Activated naive CD8-positive, alpha-beta T cell treated with anti-CD3 and anti-CD28 coated beads, Interleukin-2, amount 50 U/mL, for 16 hours (primary cell): ENCODE results near the gene KLF17.

Experiments used
- DNase-seq: peaks from one replicate; pipeline ENCODE4 v3.0.0-alpha.2; 2020; ENCODE audit warnings: low read depth, low spot score

KLF17 gene

GRCh38 chr1:44118682-44119081 lies at the start of gene KLF17:
KLF17 (plus strand) TSS chr1:44118821; CDS start chr1:44118908, 87 bp downstream.
- DNase-seq, result no peak

GRCh38 chr1:44071461-44071860 lies 47.2 kb upstream of the KLF17 start:
- DNase-seq, result no peak

DNA sequence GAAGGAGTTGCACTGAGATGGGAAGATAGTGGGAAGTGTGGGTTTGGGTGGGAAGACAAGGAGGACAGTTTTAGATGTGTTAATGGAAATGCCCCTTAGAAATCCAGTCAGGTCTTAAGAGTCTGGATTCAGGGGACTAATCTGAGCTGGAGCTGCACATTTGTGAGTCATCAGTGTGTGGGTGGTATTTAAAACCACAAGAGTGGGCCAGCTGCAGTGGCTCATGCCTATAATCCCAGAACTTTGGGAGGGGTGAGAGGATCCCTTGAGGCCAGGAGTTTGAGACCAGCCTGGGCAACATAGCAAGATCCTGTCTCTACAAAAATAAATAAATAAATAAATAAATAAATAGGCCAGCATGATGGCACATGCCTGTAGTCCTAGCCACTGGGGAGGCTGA lies 46.4 kb upstream of the KLF17 start:
- DNase-seq, result no peak

DNA sequence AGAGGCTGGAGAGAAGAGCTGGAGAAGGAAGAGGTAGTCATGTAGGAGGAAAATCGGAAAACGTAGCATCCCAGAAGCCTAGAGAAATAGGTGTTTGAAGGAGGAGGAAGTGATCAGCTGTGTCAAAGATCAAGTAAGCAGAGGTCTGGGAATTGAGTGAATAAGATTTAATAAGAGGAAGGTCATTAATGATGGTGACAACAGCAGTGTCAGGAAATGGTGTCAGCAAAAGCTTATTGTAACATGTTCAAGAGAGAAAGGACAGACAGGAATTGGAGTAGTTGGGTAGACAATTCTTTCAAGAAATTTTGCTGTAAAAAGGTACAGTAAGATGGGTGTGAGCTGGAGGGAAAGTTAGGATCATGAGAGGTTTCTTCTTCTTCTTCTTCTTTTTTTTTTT lies 45.8 kb upstream of the KLF17 start:
- no peak for DNase-seq

- no peak for DNase-seq
These were observed 45.1 kb upstream of the KLF17 start for GRCh38 chr1:44073528-44073927.

GRCh38 chr1:44074415-44074814 lies 44.2 kb upstream of the KLF17 start:
- no peak for DNase-seq

- DNase-seq, result no peak
These were observed 42.6 kb upstream of the KLF17 start for GRCh38 chr1:44076066-44076465.

- no peak for DNase-seq
These were observed 41.2 kb upstream of the KLF17 start for GRCh38 chr1:44077421-44077820.

DNA sequence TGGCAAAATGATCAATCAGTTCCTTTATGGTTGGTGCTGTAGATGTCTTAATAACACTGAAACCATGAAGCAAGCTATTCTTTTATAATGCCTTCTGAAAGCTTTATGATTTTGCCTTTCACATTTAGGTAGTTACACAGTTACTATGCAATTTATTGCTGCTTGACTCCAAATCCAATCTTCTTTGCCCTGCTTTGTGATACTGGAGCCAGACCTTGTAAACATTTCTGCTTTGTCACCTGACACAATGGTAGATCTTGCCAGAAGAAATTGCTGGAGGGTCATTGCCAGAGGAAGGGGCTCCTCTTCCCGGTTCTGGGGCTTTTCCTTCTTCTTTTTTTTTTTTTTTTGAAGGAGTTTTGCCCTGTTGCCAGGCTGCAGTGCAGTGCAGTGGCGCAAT lies 40.5 kb upstream of the KLF17 start:
- no peak for DNase-seq

DNA sequence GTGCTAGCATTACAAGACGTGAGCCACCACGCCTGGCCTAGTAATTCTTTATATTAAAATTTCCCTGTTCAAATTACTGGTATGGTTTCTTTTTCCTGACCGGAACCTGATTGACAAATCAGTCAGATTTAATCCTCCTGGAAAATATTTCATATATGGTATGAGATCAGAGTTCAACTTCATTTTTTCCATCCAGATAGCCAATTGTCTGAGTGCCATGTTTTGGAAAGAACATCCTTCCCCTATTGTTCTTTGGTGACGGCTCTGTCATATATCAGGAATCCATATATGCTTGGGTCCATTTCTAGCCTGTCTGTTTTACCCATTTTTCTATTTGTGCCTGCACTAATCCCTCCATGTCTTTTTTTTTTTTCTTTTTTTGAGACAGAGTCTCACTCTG lies 39.1 kb upstream of the KLF17 start:
- no peak for DNase-seq

GRCh38 chr1:44084998-44085675 lies 33.5 kb upstream of the KLF17 start:
- DNase-seq, result no peak

- no peak for DNase-seq
These were observed 31.7 kb upstream of the KLF17 start for GRCh38 chr1:44086692-44087474.

GRCh38 chr1:44089371-44090048 lies 29.1 kb upstream of the KLF17 start:
- DNase-seq, result no peak

DNA sequence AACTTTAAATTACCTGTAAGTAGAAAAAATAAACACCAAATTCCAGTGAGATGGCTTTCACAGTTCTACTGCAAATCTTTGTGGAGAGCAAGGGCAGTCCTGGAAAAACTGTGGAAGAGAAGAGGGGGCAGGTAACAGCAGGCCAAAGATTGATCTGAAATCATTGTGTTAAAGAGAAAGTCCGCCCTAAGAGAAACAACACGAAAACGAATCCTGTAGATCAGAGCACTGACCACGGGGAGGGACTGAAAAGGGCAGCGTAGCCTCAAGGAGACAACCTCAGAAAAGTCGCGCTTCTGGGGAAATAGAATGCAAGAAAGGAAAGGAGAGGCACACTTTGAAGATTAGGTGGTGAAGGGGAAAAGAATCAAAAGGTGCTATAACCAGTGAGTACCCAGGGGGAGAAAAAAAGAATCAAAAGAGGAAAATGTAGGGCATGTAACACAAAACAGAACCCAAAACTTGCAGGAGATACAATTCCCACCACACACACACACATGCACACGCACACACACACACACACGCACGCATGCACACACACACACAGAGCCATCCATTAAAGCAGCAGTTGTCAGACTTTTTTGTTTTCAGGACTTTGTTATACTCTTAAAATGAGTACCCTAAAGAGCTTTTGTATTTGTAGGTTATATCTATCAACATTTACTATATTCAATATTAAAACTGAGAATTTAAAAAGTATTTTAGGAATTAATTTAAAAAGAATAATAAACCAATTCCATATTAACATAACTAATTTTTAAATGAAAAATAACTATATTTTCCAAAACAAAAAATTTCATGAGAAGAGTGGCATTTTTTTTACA lies 28.0 kb upstream of the KLF17 start:
- no peak for DNase-seq

DNA sequence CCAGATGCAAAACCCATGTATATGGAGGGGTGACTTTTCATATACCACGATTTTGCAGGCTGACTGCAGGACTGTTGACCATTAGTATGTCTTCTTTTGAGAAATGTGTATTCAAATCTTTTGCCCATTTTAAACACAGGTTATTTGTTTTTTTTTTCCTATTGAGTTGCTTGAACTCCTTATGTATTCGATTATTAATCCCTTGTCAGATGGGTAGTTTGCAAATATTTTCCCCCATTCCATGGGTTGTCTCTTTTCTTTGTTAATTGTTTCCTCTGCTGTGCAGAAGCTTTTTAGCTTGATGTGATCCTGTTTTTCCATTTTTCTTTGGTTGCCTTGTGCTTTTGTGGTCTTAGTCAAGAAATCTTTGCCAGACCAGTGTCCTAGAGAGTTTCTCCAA lies 24.6 kb upstream of the KLF17 start:
- DNase-seq, result no peak

GRCh38 chr1:44100183-44100868 lies 18.3 kb upstream of the KLF17 start:
- no peak for DNase-seq

DNA sequence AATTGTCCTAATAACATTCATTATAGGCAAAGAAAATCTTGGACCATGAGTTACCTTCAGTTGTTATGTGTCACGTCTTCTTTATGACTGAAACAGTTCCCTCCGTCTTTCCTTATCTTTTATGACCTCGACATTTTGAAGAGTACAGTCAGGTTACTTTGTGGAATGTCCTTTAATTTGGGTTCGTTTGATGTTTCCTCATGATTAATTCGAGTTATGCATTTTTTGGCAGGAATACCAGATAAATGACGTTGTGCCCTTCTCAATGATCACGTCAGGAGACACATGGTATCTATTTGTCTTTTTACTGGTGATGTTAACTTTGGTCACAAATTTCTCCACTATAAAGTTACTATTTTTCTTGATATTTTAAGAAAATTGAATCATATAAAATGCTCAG lies 17.3 kb upstream of the KLF17 start:
- no peak for DNase-seq

DNA sequence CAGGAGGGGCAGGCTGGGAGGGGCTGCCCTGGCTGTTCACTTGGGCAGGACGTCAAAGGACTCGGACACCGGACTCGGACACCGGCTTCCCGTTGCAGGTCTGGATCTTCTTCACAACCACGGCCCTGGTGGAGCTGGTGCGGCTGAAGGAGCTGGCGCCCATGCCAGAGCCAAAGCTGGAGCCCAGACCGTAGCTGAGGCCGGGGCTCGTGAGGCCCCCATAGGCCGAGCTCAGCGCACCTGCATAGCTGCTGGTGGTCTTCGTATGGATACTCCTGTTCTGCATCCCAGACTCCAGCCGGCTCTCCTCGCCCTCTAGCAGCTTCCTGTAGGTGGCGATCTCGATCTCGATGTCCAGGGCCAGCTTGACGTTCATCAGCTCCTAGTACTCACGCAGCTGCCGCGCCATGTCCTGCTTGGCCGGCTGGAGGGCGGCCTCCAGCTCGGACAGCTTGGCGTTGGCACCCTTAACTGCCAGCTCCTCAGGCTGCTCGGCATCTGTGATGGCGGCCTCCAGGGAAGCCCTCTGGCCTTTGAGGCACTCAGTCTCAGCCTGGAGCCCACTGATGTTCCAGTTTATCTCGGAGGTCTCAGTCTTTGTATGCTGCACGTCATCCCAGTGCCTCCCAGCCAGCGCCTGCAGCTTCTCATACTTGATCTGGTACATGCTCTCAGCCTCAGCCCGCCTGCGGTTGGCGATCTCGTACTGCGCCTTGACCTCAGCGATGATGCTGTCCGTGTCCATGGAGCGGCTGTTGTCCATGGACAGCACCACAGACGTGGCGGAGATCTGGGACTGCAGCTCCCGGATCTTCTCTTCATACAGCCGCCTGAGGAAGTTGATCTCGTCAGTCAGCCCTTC lies 15.1 kb upstream of the KLF17 start:
- DNase-seq, result no peak

DNA sequence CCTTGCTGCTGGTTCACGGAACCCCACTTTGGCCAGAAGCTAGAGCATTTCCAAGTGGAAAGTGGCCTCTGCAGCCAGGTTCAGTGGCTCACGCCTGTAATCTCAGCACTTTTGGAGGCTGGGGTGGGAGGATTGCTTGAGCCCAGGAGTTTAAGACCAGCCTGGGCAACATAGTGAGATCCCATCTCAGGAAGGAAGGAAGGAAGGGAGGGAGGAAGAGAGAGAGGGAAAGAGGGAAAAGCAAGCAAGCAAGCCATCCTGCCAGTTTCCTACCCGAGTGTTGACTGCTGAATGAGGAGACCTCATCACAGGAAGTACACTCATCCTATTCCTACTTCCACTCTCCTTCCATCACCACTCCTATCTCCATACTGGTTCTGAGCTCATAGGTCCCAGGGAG lies 12.8 kb upstream of the KLF17 start:
- DNase-seq, result no peak

GRCh38 chr1:44108241-44108640 lies 10.4 kb upstream of the KLF17 start:
- DNase-seq, result no peak
